Measurements from ENCODE around the gene PIP.
"Not testable (repeated sequence)": the region's sequence is repeated elsewhere in the genome, so short reads cannot be mapped to it uniquely, and the experiment has no call there.

Gene PIP

GRCh38 chr7:143180771-143181170, 48.9 kb downstream of the PIP start:
- DNase-seq: not testable (repeated sequence)

GRCh38 chr7:143181349-143181748, 49.5 kb downstream of the PIP start:
- no peak for DNase-seq

- DNase-seq: no peak
Observed at GRCh38 chr7:143183024-143183423, 51.1 kb downstream of the PIP start, which contains the start of gene TAS2R39. Gene TAS2R39, plus strand, starts transcription at chr7:143183419. Its CDS starts 0 bp downstream, at chr7:143183419.

GRCh38 chr7:143185551-143185950, 53.7 kb downstream of the PIP start:
- no peak for DNase-seq

- DNase-seq: no peak
Observed at GRCh38 chr7:143188994-143189393, 57.1 kb downstream of the PIP start.

Data from stimulated activated naive CD4-positive, alpha-beta T cell treated with Interleukin-2 at 50 U/mL for 16 hours (primary cell).